Loucy (cell line): Measurements from ENCODE around the gene GPR171.

Source experiments
- H2AFZ ChIP-seq: fragments of 200-600 bp; sonication (generic); 2 replicates; pipeline ENCODE4 v1.6.0; 2016; ENCODE audit warnings: antibody characterized with exemption, mild to moderate bottlenecking, low read length, moderate library complexity
- H3F3A ChIP-seq: fragments of 200-600 bp; 2 replicates; pipeline ENCODE4 v1.6.0; 2016; ENCODE audit warnings: antibody characterized with exemption, low read depth, mild to moderate bottlenecking
- H3K27me3 ChIP-seq: fragments of 200-600 bp; sonication (generic); 2 replicates; pipeline ENCODE4 v1.6.1; 2014; ENCODE audit warnings: low read length, mild to moderate bottlenecking; ENCODE audit not compliant: insufficient read depth, poor library complexity, severe bottlenecking
- H3K36me3 ChIP-seq: fragments of 200-600 bp; sonication (generic); 2 replicates; pipeline ENCODE4 v1.6.1; 2016; ENCODE audit warnings: low read length; ENCODE audit not compliant: insufficient read depth
- H3K4me1 ChIP-seq: fragments of 200-600 bp; sonication (generic); 2 replicates; pipeline ENCODE4 v1.5.1; 2014; ENCODE audit warnings: low read length, mild to moderate bottlenecking; ENCODE audit not compliant: insufficient read depth, poor library complexity, severe bottlenecking
- H3K4me2 ChIP-seq: fragments of 200-600 bp; sonication (generic); 2 replicates; pipeline ENCODE4 v1.6.0; 2014; ENCODE audit warnings: antibody characterized with exemption, low read length, low read depth, mild to moderate bottlenecking; ENCODE audit not compliant: poor library complexity, severe bottlenecking
- H3K4me3 ChIP-seq: fragments of 200-600 bp; sonication (generic); 2 replicates; pipeline ENCODE4 v1.5.1; 2014; ENCODE audit warnings: low read length, mild to moderate bottlenecking, mixed read lengths; ENCODE audit not compliant: poor library complexity, severe bottlenecking
- H3K79me2 ChIP-seq: fragments of 200-600 bp; sonication (generic); 2 replicates; pipeline ENCODE4 v1.6.1; 2014; ENCODE audit warnings: low read length; ENCODE audit not compliant: insufficient read depth
- H3K9ac ChIP-seq: fragments of 200-600 bp; sonication (generic); 2 replicates; pipeline ENCODE4 v1.6.0; 2014; ENCODE audit warnings: mild to moderate bottlenecking, low read depth, low read length, moderate library complexity; ENCODE audit not compliant: poor library complexity, severe bottlenecking
- H3K9me2 ChIP-seq: fragments of 200-600 bp; sonication (generic); replicated peaks from 2 replicates; pipeline ENCODE4 v1.6.1; 2016; ENCODE audit warnings: low read depth, low read length, mixed read lengths
- H3K9me3 ChIP-seq: fragments of 200-600 bp; sonication (generic); 2 replicates; pipeline ENCODE4 v1.6.1; 2014; ENCODE audit warnings: mild to moderate bottlenecking, antibody characterized with exemption, low read length, low read depth; ENCODE audit not compliant: insufficient read depth
- H4K20me1 ChIP-seq: fragments of 200-600 bp; sonication (generic); 2 replicates; pipeline ENCODE4 v1.6.0; 2014; ENCODE audit warnings: antibody characterized with exemption, low read length, mild to moderate bottlenecking; ENCODE audit not compliant: insufficient read depth, poor library complexity, severe bottlenecking
- CTCF ChIP-seq: fragments of 200-600 bp; sonication (generic); conservative IDR thresholded peaks from 2 replicates; pipeline ENCODE4 v1.5.1; 2014; ENCODE audit warnings: mild to moderate bottlenecking, antibody characterized with exemption, low read length
- EZH2phosphoT487 ChIP-seq: fragments of 200-600 bp; IDR thresholded peaks from 2 replicates; pipeline ENCODE4 v1.6.1; 2018; ENCODE audit warnings: antibody characterized with exemption, mild to moderate bottlenecking, moderate library complexity, borderline replicate concordance

The GPR171 gene

GRCh38 chr3:151192545-151192944 lies 10.5 kb downstream of the GPR171 start:
- no peaks in the 10 kb centered on the region for H3K79me2 ChIP-seq
- H3K4me2 ChIP-seq: no peak overlapping the region
- H3K36me3 ChIP-seq: peaks cover 85% of the 10 kb centered on the region
- TF ChIP-seq CTCF: no peak
- TF ChIP-seq EZH2phosphoT487: no peak
- H2AFZ ChIP-seq: no peak overlapping the region
- no peak overlapping the region for H3K9ac ChIP-seq
- no peaks in the 10 kb centered on the region for H3K27me3 ChIP-seq
- no peaks in the 10 kb centered on the region for H3K9me3 ChIP-seq
- H3K9me2 ChIP-seq: no peaks in the 10 kb centered on the region
- H3F3A ChIP-seq: no peaks in the 10 kb centered on the region
- no peaks in the 10 kb centered on the region for H4K20me1 ChIP-seq
- H3K4me1 ChIP-seq: no peaks in the 10 kb centered on the region
- no peak overlapping the region for H3K4me3 ChIP-seq

GRCh38 chr3:151191095-151191494 lies 11.9 kb downstream of the GPR171 start:
- H3K4me3 ChIP-seq: no peak overlapping the region
- H3K9me3 ChIP-seq: no peaks in the 10 kb centered on the region
- H2AFZ ChIP-seq: no peak overlapping the region
- TF ChIP-seq EZH2phosphoT487 (no peak), CTCF (no peak)
- H4K20me1 ChIP-seq: no peaks in the 10 kb centered on the region
- H3K9ac ChIP-seq: no peak overlapping the region
- no peak overlapping the region for H3K4me2 ChIP-seq
- peaks cover 7% of the 10 kb centered on the region for H3K4me1 ChIP-seq
- H3K27me3 ChIP-seq: no peaks in the 10 kb centered on the region
- no peaks in the 10 kb centered on the region for H3K79me2 ChIP-seq
- H3K36me3 ChIP-seq: peaks cover 83% of the 10 kb centered on the region
- H3F3A ChIP-seq: no peaks in the 10 kb centered on the region
- H3K9me2 ChIP-seq: no peaks in the 10 kb centered on the region

DNA sequence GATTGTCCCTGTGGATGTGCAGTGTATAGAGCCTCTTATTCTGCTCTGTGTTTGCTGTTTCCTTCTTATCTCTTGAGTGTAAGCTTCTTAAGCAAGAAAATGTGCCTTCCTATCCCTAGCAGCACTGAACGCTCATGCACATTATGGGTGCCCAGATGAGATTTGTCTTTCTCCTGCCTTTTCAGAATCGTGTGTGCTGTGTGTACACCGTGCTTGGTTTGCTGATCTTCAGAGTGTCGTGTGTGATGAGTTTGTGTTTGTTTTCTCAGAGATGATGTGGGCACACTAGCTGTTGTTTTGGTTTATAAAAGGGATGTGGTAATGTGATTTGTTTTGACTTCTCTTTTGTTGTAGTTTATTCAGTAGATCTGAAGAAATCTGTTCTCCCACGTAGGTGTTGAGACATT lies 19.7 kb downstream of the GPR171 start:
- H3K9ac ChIP-seq: no peak overlapping the region
- TF ChIP-seq CTCF: no peak
- TF ChIP-seq EZH2phosphoT487: no peak
- peaks cover 26% of the 10 kb centered on the region; the same call in 1 of the 2 replicates for H3K36me3 ChIP-seq
- peaks cover 10% of the 10 kb centered on the region for H3K4me1 ChIP-seq
- H3K9me3 ChIP-seq: no peaks in the 10 kb centered on the region
- no peak overlapping the region for H3K4me3 ChIP-seq
- no peak overlapping the region for H2AFZ ChIP-seq
- H3K4me2 ChIP-seq: no peak overlapping the region
- H4K20me1 ChIP-seq: no peaks in the 10 kb centered on the region
- no peaks in the 10 kb centered on the region for H3K79me2 ChIP-seq
- no peaks in the 10 kb centered on the region for H3F3A ChIP-seq
- no peaks in the 10 kb centered on the region for H3K9me2 ChIP-seq
- H3K27me3 ChIP-seq: no peaks in the 10 kb centered on the region
